Heart left ventricle (tissue), 16 donors: ENCODE data around the gene PAM16. TPM values are rescaled to one million over a fixed set of nuclear protein-coding genes. Genes with fewer than 3 reads are reported as not detected.
A peak's percentile ranks its signal among the peaks of the same experiment; 100 is the strongest.

Experiments used
- ATAC-seq, 4 donors: fragments of 200-7000 bp; cut with Tn5 transposase; one replicate each; pipeline ENCODE4 v1.9.1; 2020 to 2022; ENCODE audit warnings: moderate library complexity in 4 of 4, mild to moderate bottlenecking in 3 of 4, moderate number of reproducible peaks in 1 of 4
- DNase-seq, 5 donors: peaks; one replicate each; pipeline ENCODE4 v3.0.0-alpha.2; 2020
- H3K27ac ChIP-seq, 12 donors: fragments of 200-600 bp; sonication (generic) in 4 of 12; one replicate each; pipeline versions ENCODE4 v1.5.0 to v1.8.0; 2016 to 2022; ENCODE audit warnings: mild to moderate bottlenecking in 2 of 12
- H3K27me3 ChIP-seq, 9 donors: fragments of 200-600 bp; sonication (generic) in 2 of 9; one replicate each; pipeline versions ENCODE4 v1.5.1 to v1.8.0; 2016 to 2022; ENCODE audit warnings: mild to moderate bottlenecking in 3 of 9
- H3K36me3 ChIP-seq, 9 donors: fragments of 200-600 bp; sonication (generic) in 2 of 9; one replicate each; pipeline versions ENCODE4 v1.5.0 to v1.8.0; 2018 to 2022; ENCODE audit warnings: mild to moderate bottlenecking in 2 of 9
- H3K4me1 ChIP-seq, 12 donors: fragments of 200-600 bp; sonication (generic) in 4 of 12; one replicate each; pipeline versions ENCODE4 v1.5.0 to v1.8.0; 2016 to 2022; ENCODE audit warnings: mild to moderate bottlenecking in 3 of 12
- H3K4me3 ChIP-seq, 12 donors: fragments of 200-600 bp; sonication (generic) in 4 of 12; one replicate each; pipeline versions ENCODE4 v1.5.0 to v1.8.0; 2017 to 2022; ENCODE audit warnings: mild to moderate bottlenecking in 9 of 12, moderate library complexity in 4 of 12
- H3K9me3 ChIP-seq, 12 donors: fragments of 200-600 bp; sonication (generic) in 4 of 12; one replicate each; pipeline versions ENCODE4 v1.5.0 to v1.8.0; 2016 to 2022; ENCODE audit warnings: mild to moderate bottlenecking in 1 of 12
- CTCF ChIP-seq, 12 donors: fragments of 200-600 bp; sonication (generic) in 4 of 12; IDR thresholded peaks; one replicate each; pipeline versions ENCODE4 v1.5.0 to v1.8.0; 2018 to 2022; ENCODE audit warnings: antibody characterized with exemption in 12 of 12, mild to moderate bottlenecking in 5 of 12
- POLR2A ChIP-seq, 2 donors: fragments of 450-650 bp; IDR thresholded peaks; one replicate each; pipeline ENCODE4 v1.6.1; 2017; ENCODE audit warnings: antibody characterized with exemption in 2 of 2, mild to moderate bottlenecking in 2 of 2, moderate library complexity in 2 of 2
- WGBS, 4 donors: extraction: QIAGEN DNeasy Blood & Tissue Kit in 2 of 4; methylation state at CpG; one replicate each; pipeline versions ENCODE4 v1.1.5 to v1.1.7; 2013 to 2018; 5-methylcytosine and 5-hydroxymethylcytosine counted together
- intact Hi-C, 10 donors: fragments of 100-400 bp; cut with DNase I; formaldehyde crosslinking; loops; one replicate each; pipeline versions ENCODE4 v1.11.1 to v1.14.2; 2022
- polyA plus RNA-seq, 2 donors: library from polyadenylated mRNA; stranded (reverse); fragments of 200-250 nt; gene quantifications; one replicate each; pipeline ENCODE4 v1.2.3, GENCODE V29; 2013
- total RNA-seq, 9 donors: library from RNA; depleted of rRNA in 2 of 9; stranded (reverse); fragments of >200 nt in 2 of 9; fragmentation: NEBNext Ultra II Directional in 3 of 9; extraction: Animal tissue kit (Norgen Biotek cat#: 25700) in 3 of 9; gene quantifications; one replicate each; pipeline versions ENCODE4 v1.1.0 to v1.2.4, GENCODE V29; 2016 to 2023
- donor health status: ischemic (EF 13 %, LVEDD 7.1; RV severe dilation, severe dysfunction).
- donor health status: healthy with polysubstance abuse.
- donor health status: DM: no; HTN: yes; CAD: no.
- donor health status: DM: no; HTN: no; CAD: no.
- donor health status: ischemic (EF 25% LVEDD 6.9; RV normal size, moderate dysfunction).
- donor health status: ischemic (EF 25% LVEDD 5.7; RV mildly dilated, moderate dysfunction).
- donor health status: healthy.
- donor health status: DM: yes; HTN: yes; CAD: no.
- donor health status: ischemic (EF 35%, LVEDD 5.7; RV mildly dilated, moderate dysfunction).
- donor health status: nonischemic (EF 11% LVEDD 7.7; RV severe dilation, severe dysfunction).
- donor health status: DM: yes; HTN: yes; CAD: no.
- donor health status: PGD.
- donor health status: ischemic (EF 29% LVEDD 5.4; RV normal size, mild dysfunction).
- donor health status: nonischemic (EF 23%, LVEDD 6.1; RV moderate dilation, normal function).

The PAM16 gene
- total and polyA plus RNA-seq, 11 donors: 32.7 to 210 (median 65.0) TPM

DNA sequence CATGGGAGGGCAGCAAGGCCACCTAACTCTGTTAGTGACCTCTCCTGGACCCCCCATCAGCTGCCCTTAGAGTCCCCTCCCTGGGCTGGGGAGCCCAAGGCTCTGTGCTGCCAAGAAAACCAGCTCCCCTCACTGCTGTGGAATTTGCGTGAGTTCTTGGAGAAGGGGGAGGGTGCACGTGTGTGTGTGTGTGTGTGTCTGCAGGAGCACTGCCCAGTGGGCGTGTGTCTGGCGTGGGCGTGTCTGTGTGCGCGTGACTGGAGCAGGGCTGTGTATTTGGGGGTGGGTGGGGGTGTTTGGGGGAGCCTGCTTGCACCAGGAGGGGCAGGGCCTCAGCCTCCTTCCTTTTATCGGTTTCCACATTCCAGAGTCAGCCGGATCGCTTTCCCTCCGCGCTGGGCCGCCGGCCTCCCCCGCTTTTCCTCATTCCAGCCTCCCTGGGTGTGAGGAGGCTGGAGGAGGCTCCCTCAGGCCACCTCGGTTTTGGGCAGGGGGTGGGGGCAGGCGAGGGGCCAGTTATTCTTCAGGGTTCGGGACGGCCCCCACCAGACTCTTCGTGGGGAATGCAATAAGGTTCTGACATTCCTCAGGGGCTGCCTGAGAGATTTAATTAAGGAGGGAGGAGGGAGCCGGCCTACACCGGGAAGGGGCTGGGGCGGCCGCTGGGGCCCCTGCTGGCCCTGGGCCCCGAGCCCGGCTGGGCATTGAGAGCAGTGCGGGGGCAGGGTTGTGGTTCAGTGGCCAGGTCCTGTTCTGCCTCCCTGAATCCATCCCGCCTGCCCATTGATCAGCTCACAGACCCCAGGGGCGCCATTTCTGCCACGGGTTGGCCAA lies 23.0 kb upstream of the PAM16 start:
- TF ChIP-seq CTCF (IDR thresholded peaks at IDR 0.05): no peak
- no peak for TF ChIP-seq POLR2A (IDR thresholded peaks at IDR 0.05)
- ATAC-seq: peak in 1 of 4 donors; percentile 2

DNA sequence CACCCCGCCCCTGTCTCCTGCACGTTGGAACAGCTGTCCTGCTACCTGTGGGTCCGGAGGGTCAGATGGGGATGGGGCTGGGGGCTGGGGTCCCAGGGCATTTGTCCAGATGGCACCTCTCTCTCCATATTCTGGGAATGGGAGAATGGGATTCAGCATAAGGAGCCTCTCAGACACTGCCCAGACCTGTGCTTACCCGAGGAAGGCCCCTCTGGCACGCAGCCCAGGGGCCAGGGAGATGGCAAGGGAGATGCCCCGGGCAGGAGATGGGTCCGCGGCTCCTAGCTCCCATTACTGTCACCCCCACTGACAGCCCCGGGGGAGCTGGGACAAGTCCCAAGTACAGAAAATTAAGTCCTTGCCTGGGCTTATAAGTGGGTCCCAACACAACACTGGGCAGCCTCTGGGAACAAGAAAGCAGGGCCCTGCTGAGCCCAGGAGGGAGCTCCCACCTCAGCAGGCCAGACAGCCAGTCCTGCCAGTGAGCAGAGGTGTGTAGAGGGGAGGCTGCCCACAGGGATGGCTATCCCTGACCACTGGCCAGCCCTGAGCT lies 22.3 kb upstream of the PAM16 start:
- peaks cover 0 to 4% (median 0%) of the 10 kb centered on the region in 9 donors for H3K36me3 ChIP-seq
- no peaks in the 10 kb centered on the region for H3K27me3 ChIP-seq
- H3K9me3 ChIP-seq: no peaks in the 10 kb centered on the region
- peak overlapping the region in 11 of 12 donors; percentile 34 to 86 (median 64) for H3K4me3 ChIP-seq
- H3K4me1 ChIP-seq: peaks cover 5 to 97% (median 73%) of the 10 kb centered on the region in 12 donors
- intact Hi-C loops: no loop called here
- TF ChIP-seq POLR2A (IDR thresholded peaks at IDR 0.05) (no peak), CTCF (IDR thresholded peaks at IDR 0.05) (no peak)
- DNase-seq (no peak), ATAC-seq (no peak)
- peak overlapping the region; percentile 9 to 89 (median 78) for H3K27ac ChIP-seq
- 40 to 49% (median 45%) methylated on average over 1 to 9 of the region's 9 CpGs for WGBS, 4 donors

More for the DNA sequence above, 23.0 kb upstream of the PAM16 start:
- H3K27me3 ChIP-seq: no peaks in the 10 kb centered on the region
- DNase-seq: peak; percentile 60 to 86 (median 72)
- 37 to 42% (median 41%) methylated on average over 18 to 30 of the region's 30 CpGs for WGBS, 4 donors
- intact Hi-C loops: no loop called here
- H3K27ac ChIP-seq: peak overlapping the region; percentile 9 to 89 (median 78)
- H3K36me3 ChIP-seq: peaks cover 0 to 4% (median 0%) of the 10 kb centered on the region in 9 donors
- H3K4me1 ChIP-seq: peaks cover 5 to 98% (median 71%) of the 10 kb centered on the region in 12 donors
- H3K4me3 ChIP-seq: peak overlapping the region in 11 of 12 donors; percentile 34 to 86 (median 64)
- H3K9me3 ChIP-seq: no peaks in the 10 kb centered on the region

- ATAC-seq (no peak), DNase-seq (peak in 1 of 5 donors; percentile 63)
- intact Hi-C loops: no loop called here
- peak overlapping the region in 11 of 12 donors; percentile 25 to 89 (median 83) for H3K27ac ChIP-seq
- H3K36me3 ChIP-seq: peaks cover 0 to 4% (median 0%) of the 10 kb centered on the region in 9 donors
- no peaks in the 10 kb centered on the region for H3K9me3 ChIP-seq
- TF ChIP-seq POLR2A (IDR thresholded peaks at IDR 0.05): no peak
- 56 to 71% (median 63%) methylated on average over 8 to 10 of the region's 10 CpGs for WGBS, 4 donors
- H3K4me3 ChIP-seq: peak overlapping the region; percentile 34 to 86 (median 64)
- H3K27me3 ChIP-seq: no peaks in the 10 kb centered on the region
- H3K4me1 ChIP-seq: peaks cover 5 to 91% (median 66%) of the 10 kb centered on the region in 12 donors
Measured at GRCh38 chr16:4372578-4373355, 21.6 kb upstream of the PAM16 start.

DNA sequence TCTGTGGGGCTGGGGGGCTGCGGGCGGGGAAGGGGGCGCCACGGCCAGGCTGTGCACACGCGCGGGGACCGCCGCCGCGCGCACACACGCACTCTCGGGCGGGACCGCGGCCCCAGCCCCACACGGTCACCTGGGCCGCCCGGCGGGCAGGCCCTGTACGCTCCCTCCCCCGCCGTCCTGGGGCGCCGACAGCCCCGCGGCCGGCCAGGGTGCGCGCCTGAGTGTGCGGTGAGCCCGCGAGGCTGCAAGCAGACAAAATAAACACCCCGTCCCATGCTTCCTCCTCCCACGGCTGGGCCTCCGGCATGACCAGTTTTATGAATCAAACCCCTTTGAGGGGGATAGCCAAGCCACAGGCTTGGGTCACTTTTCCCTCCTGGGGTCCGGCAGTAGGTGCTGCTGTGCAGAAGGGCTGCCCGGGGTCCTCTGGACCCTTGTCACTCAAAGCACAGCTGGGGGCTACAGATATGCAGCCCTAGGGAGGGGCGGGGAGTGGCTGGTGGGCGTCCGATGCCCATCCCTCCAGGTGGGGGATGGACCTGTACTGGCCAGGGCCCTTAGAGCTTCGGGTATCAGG lies 21.0 kb upstream of the PAM16 start:
- H3K36me3 ChIP-seq: no peaks in the 10 kb centered on the region
- TF ChIP-seq POLR2A (IDR thresholded peaks at IDR 0.05) (no peak), CTCF (IDR thresholded peaks at IDR 0.05) (no peak)
- intact Hi-C loops: no loop called here
- WGBS, 4 donors: 0 to 20% (median 7%) methylated on average over 7 to 43 of the region's 43 CpGs
- peak overlapping the region in 11 of 12 donors; percentile 73 to 89 (median 83) for H3K27ac ChIP-seq
- ATAC-seq: peak in 1 of 4 donors; percentile 0
- H3K4me1 ChIP-seq: peaks cover 5 to 84% (median 60%) of the 10 kb centered on the region in 12 donors
- no peak for DNase-seq
- no peaks in the 10 kb centered on the region for H3K27me3 ChIP-seq
- peak overlapping the region; percentile 34 to 86 (median 64) for H3K4me3 ChIP-seq
- H3K9me3 ChIP-seq: no peaks in the 10 kb centered on the region
